Loucy (cell line): ENCODE data around the gene MUC5AC.

Source experiments
- H2AFZ ChIP-seq: fragments of 200-600 bp; sonication (generic); 2 replicates; pipeline ENCODE4 v1.6.0; 2016; ENCODE audit warnings: antibody characterized with exemption, mild to moderate bottlenecking, low read length, moderate library complexity
- H3F3A ChIP-seq: fragments of 200-600 bp; 2 replicates; pipeline ENCODE4 v1.6.0; 2016; ENCODE audit warnings: antibody characterized with exemption, low read depth, mild to moderate bottlenecking
- H3K27me3 ChIP-seq: fragments of 200-600 bp; sonication (generic); 2 replicates; pipeline ENCODE4 v1.6.1; 2014; ENCODE audit warnings: low read length, mild to moderate bottlenecking; ENCODE audit not compliant: insufficient read depth, poor library complexity, severe bottlenecking
- H3K36me3 ChIP-seq: fragments of 200-600 bp; sonication (generic); 2 replicates; pipeline ENCODE4 v1.6.1; 2016; ENCODE audit warnings: low read length; ENCODE audit not compliant: insufficient read depth
- H3K4me1 ChIP-seq: fragments of 200-600 bp; sonication (generic); 2 replicates; pipeline ENCODE4 v1.5.1; 2014; ENCODE audit warnings: low read length, mild to moderate bottlenecking; ENCODE audit not compliant: insufficient read depth, poor library complexity, severe bottlenecking
- H3K4me2 ChIP-seq: fragments of 200-600 bp; sonication (generic); 2 replicates; pipeline ENCODE4 v1.6.0; 2014; ENCODE audit warnings: antibody characterized with exemption, low read length, low read depth, mild to moderate bottlenecking; ENCODE audit not compliant: poor library complexity, severe bottlenecking
- H3K4me3 ChIP-seq: fragments of 200-600 bp; sonication (generic); 2 replicates; pipeline ENCODE4 v1.5.1; 2014; ENCODE audit warnings: low read length, mild to moderate bottlenecking, mixed read lengths; ENCODE audit not compliant: poor library complexity, severe bottlenecking
- H3K79me2 ChIP-seq: fragments of 200-600 bp; sonication (generic); 2 replicates; pipeline ENCODE4 v1.6.1; 2014; ENCODE audit warnings: low read length; ENCODE audit not compliant: insufficient read depth
- H3K9ac ChIP-seq: fragments of 200-600 bp; sonication (generic); 2 replicates; pipeline ENCODE4 v1.6.0; 2014; ENCODE audit warnings: mild to moderate bottlenecking, low read depth, low read length, moderate library complexity; ENCODE audit not compliant: poor library complexity, severe bottlenecking
- H3K9me2 ChIP-seq: fragments of 200-600 bp; sonication (generic); replicated peaks from 2 replicates; pipeline ENCODE4 v1.6.1; 2016; ENCODE audit warnings: low read depth, low read length, mixed read lengths
- H3K9me3 ChIP-seq: fragments of 200-600 bp; sonication (generic); 2 replicates; pipeline ENCODE4 v1.6.1; 2014; ENCODE audit warnings: mild to moderate bottlenecking, antibody characterized with exemption, low read length, low read depth; ENCODE audit not compliant: insufficient read depth
- H4K20me1 ChIP-seq: fragments of 200-600 bp; sonication (generic); 2 replicates; pipeline ENCODE4 v1.6.0; 2014; ENCODE audit warnings: antibody characterized with exemption, low read length, mild to moderate bottlenecking; ENCODE audit not compliant: insufficient read depth, poor library complexity, severe bottlenecking
- EZH2phosphoT487 ChIP-seq: fragments of 200-600 bp; IDR thresholded peaks from 2 replicates; pipeline ENCODE4 v1.6.1; 2018; ENCODE audit warnings: antibody characterized with exemption, mild to moderate bottlenecking, moderate library complexity, borderline replicate concordance
- TF ChIP-seq, protein P1 (sequence below): fragments of 200-600 bp; sonication (generic); conservative IDR thresholded peaks from 2 replicates; pipeline ENCODE4 v1.5.1; 2014; ENCODE audit warnings: mild to moderate bottlenecking, antibody characterized with exemption, low read length

MUC5AC gene

DNA sequence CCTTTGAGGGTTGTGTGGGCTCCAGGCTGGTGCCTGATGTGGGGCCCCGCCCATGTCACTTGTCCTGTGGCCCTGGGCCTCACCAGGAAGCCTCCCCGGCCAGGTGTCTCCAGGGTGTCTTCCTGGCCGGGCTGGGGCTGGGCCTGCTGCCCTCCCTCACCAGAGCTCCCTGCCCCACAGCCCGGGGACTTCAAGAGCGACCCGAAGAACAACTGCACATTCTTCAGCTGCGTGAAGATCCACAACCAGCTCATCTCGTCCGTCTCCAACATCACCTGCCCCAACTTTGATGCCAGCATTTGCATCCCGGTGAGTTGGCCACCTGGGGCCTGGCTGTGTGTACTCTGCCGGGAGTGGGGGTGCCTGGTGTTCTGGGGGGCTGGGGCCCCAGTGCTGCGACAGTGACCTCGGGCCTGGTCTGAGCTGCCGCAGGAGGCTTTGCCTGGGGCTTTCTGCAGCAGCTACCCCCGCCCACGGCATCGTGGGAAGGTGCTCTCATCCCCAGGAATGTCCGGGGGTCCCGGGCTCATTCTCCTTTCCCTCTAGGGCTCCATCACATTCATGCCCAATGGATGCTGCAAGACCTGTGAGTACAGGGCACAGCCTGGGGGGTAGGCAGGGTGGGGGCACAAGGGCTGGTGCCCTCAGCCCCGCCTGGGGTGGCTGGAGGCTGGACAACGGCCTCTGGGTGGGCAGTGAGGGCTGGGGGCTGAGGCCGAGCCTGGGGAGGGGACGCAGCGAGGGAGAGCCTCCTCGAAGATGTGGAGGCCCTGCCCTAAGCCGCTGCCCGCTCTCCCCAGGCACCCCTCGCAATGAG lies 48.4 kb upstream of the MUC5AC start:
- H3K9me3 ChIP-seq: no peaks in the 10 kb centered on the region; the same call in 1 of the 2 replicates
- no peaks in the 10 kb centered on the region for H3K9me2 ChIP-seq

DNA sequence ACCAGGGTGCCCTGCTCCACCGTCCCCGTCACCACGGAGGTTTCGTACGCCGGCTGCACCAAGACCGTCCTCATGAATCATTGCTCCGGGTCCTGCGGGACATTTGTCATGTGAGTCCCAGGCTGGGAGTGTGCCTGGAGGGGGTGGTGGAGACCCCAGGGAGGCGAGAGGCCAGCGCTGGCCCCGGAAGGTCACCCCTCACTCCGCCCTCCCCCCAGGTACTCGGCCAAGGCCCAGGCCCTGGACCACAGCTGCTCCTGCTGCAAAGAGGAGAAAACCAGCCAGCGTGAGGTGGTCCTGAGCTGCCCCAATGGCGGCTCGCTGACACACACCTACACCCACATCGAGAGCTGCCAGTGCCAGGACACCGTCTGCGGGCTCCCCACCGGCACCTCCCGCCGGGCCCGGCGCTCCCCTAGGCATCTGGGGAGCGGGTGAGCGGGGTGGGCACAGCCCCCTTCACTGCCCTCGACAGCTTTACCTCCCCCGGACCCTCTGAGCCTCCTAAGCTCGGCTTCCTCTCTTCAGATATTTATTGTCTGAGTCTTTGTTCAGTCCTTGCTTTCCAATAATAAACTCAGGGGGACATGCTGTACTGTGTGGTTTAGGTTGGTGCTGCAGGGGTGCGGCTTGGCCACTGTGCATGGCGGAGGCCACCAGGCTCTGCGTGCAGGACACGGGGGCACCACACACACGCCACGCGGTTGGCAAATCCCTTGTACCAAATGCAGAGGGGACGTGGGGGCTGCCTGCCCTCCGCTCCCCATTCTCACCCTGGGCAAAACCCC lies 47.6 kb upstream of the MUC5AC start:
- Histone ChIP-seq H3K9ac (no peak overlapping the region), H3K36me3 (no peaks in the 10 kb centered on the region), H3K4me1 (no peaks in the 10 kb centered on the region), H3F3A (no peaks in the 10 kb centered on the region), H3K79me2 (no peaks in the 10 kb centered on the region), H3K27me3 (no peaks in the 10 kb centered on the region), H2AFZ (no peak overlapping the region), H3K4me2 (no peak overlapping the region), H4K20me1 (no peaks in the 10 kb centered on the region), H3K9me2 (no peaks in the 10 kb centered on the region), H3K9me3 (no peaks in the 10 kb centered on the region; the same call in 1 of the 2 replicates), H3K4me3 (no peak overlapping the region)
- TF ChIP-seq, protein P1, sequence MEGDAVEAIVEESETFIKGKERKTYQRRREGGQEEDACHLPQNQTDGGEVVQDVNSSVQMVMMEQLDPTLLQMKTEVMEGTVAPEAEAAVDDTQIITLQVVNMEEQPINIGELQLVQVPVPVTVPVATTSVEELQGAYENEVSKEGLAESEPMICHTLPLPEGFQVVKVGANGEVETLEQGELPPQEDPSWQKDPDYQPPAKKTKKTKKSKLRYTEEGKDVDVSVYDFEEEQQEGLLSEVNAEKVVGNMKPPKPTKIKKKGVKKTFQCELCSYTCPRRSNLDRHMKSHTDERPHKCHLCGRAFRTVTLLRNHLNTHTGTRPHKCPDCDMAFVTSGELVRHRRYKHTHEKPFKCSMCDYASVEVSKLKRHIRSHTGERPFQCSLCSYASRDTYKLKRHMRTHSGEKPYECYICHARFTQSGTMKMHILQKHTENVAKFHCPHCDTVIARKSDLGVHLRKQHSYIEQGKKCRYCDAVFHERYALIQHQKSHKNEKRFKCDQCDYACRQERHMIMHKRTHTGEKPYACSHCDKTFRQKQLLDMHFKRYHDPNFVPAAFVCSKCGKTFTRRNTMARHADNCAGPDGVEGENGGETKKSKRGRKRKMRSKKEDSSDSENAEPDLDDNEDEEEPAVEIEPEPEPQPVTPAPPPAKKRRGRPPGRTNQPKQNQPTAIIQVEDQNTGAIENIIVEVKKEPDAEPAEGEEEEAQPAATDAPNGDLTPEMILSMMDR: no peak
- no peak for TF ChIP-seq EZH2phosphoT487

More for the DNA sequence above, 48.4 kb upstream of the MUC5AC start:
- no peaks in the 10 kb centered on the region for H3K27me3 ChIP-seq
- H3K4me2 ChIP-seq: no peak overlapping the region
- no peaks in the 10 kb centered on the region for H3K36me3 ChIP-seq
- H3K4me1 ChIP-seq: no peaks in the 10 kb centered on the region
- no peaks in the 10 kb centered on the region for H4K20me1 ChIP-seq
- H3F3A ChIP-seq: no peaks in the 10 kb centered on the region
- H3K79me2 ChIP-seq: no peaks in the 10 kb centered on the region
- no peak for TF ChIP-seq EZH2phosphoT487
- TF ChIP-seq, protein P1: no peak
- H3K9ac ChIP-seq: no peak overlapping the region
- H3K4me3 ChIP-seq: no peak overlapping the region
- H2AFZ ChIP-seq: no peak overlapping the region

DNA sequence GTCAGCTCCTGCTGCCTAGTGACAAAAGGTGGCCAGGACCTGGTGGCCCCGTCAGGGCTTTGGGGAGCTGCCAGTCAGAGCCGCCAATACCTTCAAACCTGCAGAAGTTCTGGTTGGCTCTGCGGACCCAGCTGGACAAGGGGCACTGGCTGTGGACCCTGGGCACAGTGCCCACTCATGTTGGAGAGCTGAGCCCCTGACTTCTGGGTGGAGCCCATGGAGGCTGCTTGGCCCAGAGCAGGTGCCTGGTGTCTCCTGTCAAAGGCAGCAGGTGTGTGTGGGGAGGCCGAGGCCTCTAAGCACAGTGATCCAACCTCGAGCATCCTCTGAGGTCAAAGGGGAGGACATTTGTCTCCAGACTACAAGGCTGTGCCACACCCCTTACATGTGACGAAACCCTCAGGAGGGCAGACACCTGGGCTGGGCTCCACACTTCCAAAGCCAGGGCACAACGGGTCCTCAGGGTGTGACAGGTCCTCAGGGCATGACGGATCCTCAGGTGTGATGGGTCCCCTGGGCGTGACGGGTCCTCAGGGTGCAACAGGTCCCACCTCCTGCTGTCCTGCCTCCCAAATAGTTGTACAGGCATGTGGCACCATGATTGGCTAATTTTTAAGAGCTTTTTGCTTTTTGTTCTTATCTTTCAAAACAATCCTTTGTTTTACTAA lies 46.1 kb upstream of the MUC5AC start:
- Histone ChIP-seq H2AFZ (no peak overlapping the region), H3K4me3 (no peak overlapping the region), H4K20me1 (no peaks in the 10 kb centered on the region), H3K9me3 (no peaks in the 10 kb centered on the region; the same call in 1 of the 2 replicates), H3K36me3 (no peaks in the 10 kb centered on the region), H3K4me1 (no peaks in the 10 kb centered on the region), H3K9ac (no peak overlapping the region), H3F3A (no peaks in the 10 kb centered on the region), H3K27me3 (no peaks in the 10 kb centered on the region), H3K9me2 (no peaks in the 10 kb centered on the region), H3K79me2 (no peaks in the 10 kb centered on the region), H3K4me2 (no peak overlapping the region)
- TF ChIP-seq, protein P1: no peak
- no peak for TF ChIP-seq EZH2phosphoT487
